Measurements from ENCODE around the gene AP4B1. TPM values are rescaled to one million over a fixed set of nuclear protein-coding genes. Genes with fewer than 3 reads are reported as not detected.
A peak's percentile ranks its signal among the peaks of the same experiment; 100 is the strongest.

AP4B1 gene
- total RNA-seq, 2 donors from 2014 or later, result 5.0 to 14.8 TPM

GRCh38 chr1:113928941-113929749 lies 24.5 kb upstream of the AP4B1 start, which contains the start of gene HIPK1:
TSS of gene HIPK1 (plus strand) at chr1:113929324.
- Histone ChIP-seq H3K27me3 (replicated peaks; ENCODE audit: insufficient read depth) (no peaks in the 10 kb centered on the region), H3K27ac (peak within 1 kb of the TSS; percentile 92 to 95), H3K9me3 (no peaks in the 10 kb centered on the region), H3K4me3 (peak within 1 kb of the TSS; percentile 82 to 96), H3K4me1 (replicated peaks) (no peaks in the 10 kb centered on the region), H3K36me3 (no peaks in the 10 kb centered on the region)
- TF ChIP-seq POLR2AphosphoS5 (IDR thresholded peaks at IDR 0.05) (peak; percentile 86), CTCF (IDR thresholded peaks at IDR 0.05) (peak in 2 of 4 experiments; percentile 10 to 27), POLR2A (IDR thresholded peaks at IDR 0.05) (peak; percentile 61)
- under 1% methylated on average over 48 of the region's 61 CpGs for WGBS
- intact Hi-C loops (cut with DNase I), result loop anchor here (1.0 kb wide), 1 partner anchor 24 kb away; the partner anchor contains the start of gene DCLRE1B
- DNase-seq (ENCODE audit: low spot score), result peak; percentile 91

DNA sequence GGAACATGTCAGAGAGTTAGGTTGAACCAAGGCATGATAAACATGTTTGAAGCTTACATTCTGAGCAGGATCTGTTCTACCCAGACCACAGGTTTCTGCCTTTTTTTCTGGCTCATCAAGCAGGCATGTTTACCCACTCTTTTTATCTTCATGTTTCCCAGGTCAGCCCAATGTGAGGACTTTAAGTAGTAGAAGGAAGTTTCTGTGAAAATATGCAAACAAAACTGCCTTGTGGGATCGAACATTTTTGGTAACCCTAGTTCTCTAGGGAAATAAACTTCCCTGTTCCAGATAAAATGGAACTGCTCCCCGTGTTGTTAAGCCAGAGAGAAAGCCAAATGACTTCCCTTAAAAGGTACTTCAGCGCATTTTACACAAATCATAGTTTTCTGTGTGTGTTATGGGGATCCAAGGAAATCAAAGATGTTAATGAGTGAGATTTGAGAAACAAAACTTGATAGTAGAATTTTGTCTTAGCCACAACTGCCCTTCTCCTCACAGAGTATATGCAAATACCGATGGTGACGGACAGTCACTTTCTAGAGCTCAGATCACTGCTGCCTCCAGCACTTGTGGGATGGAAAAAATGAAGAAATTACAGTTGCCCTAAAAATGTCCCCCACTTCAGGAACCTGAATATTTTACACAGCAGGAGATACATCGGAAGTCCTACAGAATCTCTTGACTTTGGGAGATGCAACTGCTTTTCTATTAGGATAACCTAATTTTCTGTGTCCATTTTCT lies 23.8 kb upstream of the AP4B1 start:
- H3K27me3 ChIP-seq (replicated peaks; ENCODE audit: insufficient read depth), result no peaks in the 10 kb centered on the region
- intact Hi-C loops (cut with DNase I), result no loop called here
- peak overlapping the region; percentile 82 to 96 for H3K4me3 ChIP-seq
- peak overlapping the region; percentile 92 to 95 for H3K27ac ChIP-seq
- no peaks in the 10 kb centered on the region for H3K36me3 ChIP-seq
- H3K4me1 ChIP-seq (replicated peaks), result no peaks in the 10 kb centered on the region
- no peak for DNase-seq (ENCODE audit: low spot score)
- H3K9me3 ChIP-seq, result no peaks in the 10 kb centered on the region
- 11% methylated on average over 6 of the region's 6 CpGs for WGBS
- no peak for TF ChIP-seq POLR2A (IDR thresholded peaks at IDR 0.05)

- DNase-seq (ENCODE audit: low spot score), result no peak
- Histone ChIP-seq H3K9me3 (no peaks in the 10 kb centered on the region), H3K27ac (no peak overlapping the region), H3K4me3 (no peak overlapping the region), H3K27me3 (replicated peaks; ENCODE audit: insufficient read depth) (no peaks in the 10 kb centered on the region), H3K4me1 (replicated peaks) (no peaks in the 10 kb centered on the region), H3K36me3 (no peaks in the 10 kb centered on the region)
- TF ChIP-seq POLR2AphosphoS5 (IDR thresholded peaks at IDR 0.05), result no peak
- no peak for TF ChIP-seq CTCF (IDR thresholded peaks at IDR 0.05)
- no peak for TF ChIP-seq POLR2A (IDR thresholded peaks at IDR 0.05)
- 95% methylated on average over 2 of the region's 2 CpGs for WGBS
- intact Hi-C loops (cut with DNase I), result no loop called here
Measured at GRCh38 chr1:113924473-113924872, 19.9 kb upstream of the AP4B1 start.

GRCh38 chr1:113922957-113923356 lies 18.4 kb upstream of the AP4B1 start:
- intact Hi-C loops (cut with DNase I), result no loop called here
- no peak overlapping the region for H3K27ac ChIP-seq
- no peak overlapping the region for H3K4me3 ChIP-seq
- TF ChIP-seq POLR2A (IDR thresholded peaks at IDR 0.05) (no peak), POLR2AphosphoS5 (IDR thresholded peaks at IDR 0.05) (no peak), CTCF (IDR thresholded peaks at IDR 0.05) (no peak)
- no peak for DNase-seq (ENCODE audit: low spot score)
- no peaks in the 10 kb centered on the region for H3K27me3 ChIP-seq (replicated peaks; ENCODE audit: insufficient read depth)
- H3K9me3 ChIP-seq, result no peaks in the 10 kb centered on the region
- WGBS, result 92% methylated on average over 4 of the region's 4 CpGs
- no peaks in the 10 kb centered on the region for H3K36me3 ChIP-seq
- no peaks in the 10 kb centered on the region for H3K4me1 ChIP-seq (replicated peaks)

DNA sequence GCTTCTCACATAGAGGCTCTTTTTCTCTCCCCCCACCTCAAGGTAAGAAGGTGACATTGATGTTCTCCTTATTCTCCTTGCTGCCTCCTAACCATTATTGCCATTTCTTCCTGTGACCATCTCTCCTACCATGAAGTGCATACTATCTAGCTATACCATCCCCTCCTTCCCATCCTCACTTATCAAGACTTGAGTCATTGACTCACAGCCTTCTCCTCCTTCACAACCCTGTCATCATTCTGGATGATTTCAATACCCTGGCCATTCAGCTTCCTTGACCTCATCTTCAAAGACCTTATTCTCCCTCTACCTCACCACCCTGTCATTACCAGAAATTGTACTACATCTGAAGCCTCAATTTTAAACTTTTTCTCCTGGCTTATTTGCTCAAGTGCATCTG lies 13.6 kb upstream of the AP4B1 start:
- H3K27ac ChIP-seq, result no peak overlapping the region
- no peaks in the 10 kb centered on the region for H3K36me3 ChIP-seq
- no peaks in the 10 kb centered on the region for H3K4me1 ChIP-seq (replicated peaks)
- intact Hi-C loops (cut with DNase I), result no loop called here
- DNase-seq (ENCODE audit: low spot score), result no peak
- TF ChIP-seq CTCF (IDR thresholded peaks at IDR 0.05) (no peak), POLR2A (IDR thresholded peaks at IDR 0.05) (no peak), POLR2AphosphoS5 (IDR thresholded peaks at IDR 0.05) (no peak)
- H3K4me3 ChIP-seq, result no peak overlapping the region
- H3K9me3 ChIP-seq, result no peaks in the 10 kb centered on the region
- H3K27me3 ChIP-seq (replicated peaks; ENCODE audit: insufficient read depth), result no peaks in the 10 kb centered on the region
